HCT116 (cell line): ENCODE results near the gene TBC1D21.

Experiments used
- CTCF ChIP-seq, 3 experiments: fragments of 200-600 bp in 1 of 3; sonication (generic) in 1 of 3; IDR thresholded peaks in 2 of 3; conservative IDR thresholded peaks in 1 of 3; 2 replicates each; pipeline ENCODE4 v1.5.1; 2012 to 2017; ENCODE audit warnings: low read depth in 2 of 3, low read length in 2 of 3, antibody characterized with exemption in 1 of 3, borderline replicate concordance in 1 of 3, control low read depth in 1 of 3, mild to moderate bottlenecking in 1 of 3, mixed read lengths in 1 of 3, mixed run types in 1 of 3, moderate library complexity in 1 of 3; ENCODE audit not compliant: insufficient read depth in 1 of 3
- EZH2 ChIP-seq: fragments of 200-600 bp; sonication (generic); IDR thresholded peaks from 2 replicates; pipeline ENCODE4 v1.6.1; 2017; ENCODE audit warnings: antibody characterized with exemption, mixed run types
- EZH2phosphoT487 ChIP-seq: fragments of 200-600 bp; IDR thresholded peaks from 2 replicates; pipeline ENCODE4 v1.6.1; 2018; ENCODE audit warnings: antibody characterized with exemption, borderline replicate concordance
- FOSL1 ChIP-seq: IDR thresholded peaks from 2 replicates; pipeline ENCODE4 v1.6.1; 2012; ENCODE audit warnings: low read depth
- JUND ChIP-seq: IDR thresholded peaks from 2 replicates; pipeline ENCODE4 v1.6.1; 2012
- MAX ChIP-seq: IDR thresholded peaks from 2 replicates; pipeline ENCODE4 v1.6.1; 2012
- POLR2A ChIP-seq: IDR thresholded peaks from 2 replicates; pipeline ENCODE4 v1.7.0; 2011; ENCODE audit warnings: borderline replicate concordance; ENCODE audit not compliant: insufficient read depth, insufficient read length; ENCODE audit errors: extremely low read depth
- POLR2AphosphoS5 ChIP-seq: IDR thresholded peaks from 2 replicates; pipeline ENCODE4 v1.6.1; 2011; ENCODE audit warnings: mild to moderate bottlenecking, low read depth, low read length, moderate library complexity
- REST ChIP-seq: IDR thresholded peaks from 2 replicates; pipeline ENCODE4 v1.6.1; 2012; ENCODE audit warnings: low read depth
- TCF7L2 ChIP-seq: IDR thresholded peaks from 2 replicates; pipeline ENCODE4 v1.7.0; 2011; ENCODE audit warnings: borderline replicate concordance, inconsistent platforms; ENCODE audit not compliant: insufficient read depth, insufficient read length; ENCODE audit errors: extremely low read depth
- YY1 ChIP-seq: IDR thresholded peaks from 2 replicates; pipeline ENCODE4 v1.6.1; 2011; ENCODE audit warnings: low read length, low read depth, moderate library complexity, mild to moderate bottlenecking; ENCODE audit not compliant: insufficient replicate concordance; ENCODE audit errors: extremely low read depth
- ZNF274 ChIP-seq: fragments of 200-500 bp; sonication (Bioruptor generic); IDR thresholded peaks from 2 replicates; pipeline ENCODE4 v1.6.1; 2014; ENCODE audit warnings: mild to moderate bottlenecking, low read depth, low read length, inconsistent platforms

GRCh38 chr15:73914145-73914544 is 40.8 kb downstream of the TBC1D21 start:
- no peak for TF ChIP-seq ZNF274
- TF ChIP-seq CTCF (IDR thresholded peaks at IDR 0.05 in 2 of 3, conservative IDR thresholded peaks at IDR 0.05 in 1 of 3; ENCODE audit: borderline replicate concordance in 1 of 3, insufficient read depth in 1 of 3, low read depth in 2 of 3, low read length in 2 of 3) = no peak
- TF ChIP-seq REST = no peak
- no peak for TF ChIP-seq FOSL1
- no peak for TF ChIP-seq POLR2A
- no peak for TF ChIP-seq EZH2
- TF ChIP-seq POLR2AphosphoS5 = no peak
- no peak for TF ChIP-seq MAX
- TF ChIP-seq EZH2phosphoT487 = no peak
- TF ChIP-seq TCF7L2 = no peak
- TF ChIP-seq JUND = no peak
- no peak for TF ChIP-seq YY1
